ENCODE measurements around the gene CEP83. TPM values are rescaled to one million over a fixed set of nuclear protein-coding genes. Genes with fewer than 3 reads are reported as not detected.

The CEP83 gene
- total and polyA plus RNA-seq, 4 experiments from 2014 or later: 3.6 to 14.8 (median 8.9) TPM

DNA sequence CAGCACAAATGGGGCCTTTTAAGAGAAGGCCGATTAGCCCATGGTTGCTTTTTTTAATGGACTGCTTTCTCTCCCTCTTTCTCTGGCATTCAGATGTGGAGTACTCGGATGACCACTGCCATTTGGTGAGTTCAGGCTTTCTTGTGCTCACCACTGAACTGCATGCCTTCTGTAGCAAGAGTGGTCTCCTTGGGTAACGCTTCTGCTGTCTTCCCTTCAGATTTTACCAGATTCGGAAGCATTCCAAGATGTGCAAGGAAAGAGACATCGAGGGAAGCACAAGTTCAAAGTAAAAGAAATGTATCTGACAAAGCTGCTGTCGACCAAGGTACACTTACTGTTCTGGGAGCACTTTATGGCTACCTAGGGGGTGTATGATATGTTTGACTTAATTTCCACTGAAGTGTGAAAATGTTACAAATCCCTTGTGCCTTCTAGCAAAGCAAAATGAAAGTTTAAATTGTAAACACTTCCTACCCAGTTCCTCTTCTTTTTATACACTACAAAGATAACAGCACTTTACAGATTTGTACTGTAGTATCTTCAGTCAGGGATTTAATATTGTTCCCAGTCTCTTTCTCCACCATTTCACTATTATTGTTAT is 162.5 kb downstream of the CEP83 start:
- no peak overlapping the region for H3K4me3 ChIP-seq (ENCODE audit: low read length in 2 of 2)
- no peaks in the 10 kb centered on the region for H3K9me3 Mint-ChIP-seq

DNA sequence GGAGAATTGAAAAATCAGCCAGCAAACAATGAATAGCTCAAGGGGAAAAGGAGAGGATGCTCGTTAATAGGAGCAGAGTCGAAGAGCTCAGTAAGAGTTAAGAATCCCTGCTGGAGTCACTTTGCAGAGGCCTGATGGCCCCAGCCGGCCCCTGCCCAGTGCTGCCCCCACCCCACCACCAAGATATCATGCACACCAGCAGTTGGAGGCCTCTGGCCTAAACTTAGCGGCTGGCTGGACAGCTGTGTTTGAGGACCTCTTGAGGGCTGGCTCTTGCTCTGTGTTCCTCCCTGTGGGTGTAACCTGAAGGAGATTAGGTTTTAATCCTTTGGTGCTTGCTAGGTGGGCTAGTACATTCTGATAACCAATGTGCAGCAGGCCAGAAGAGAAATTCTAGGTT is 169.3 kb downstream of the CEP83 start:
- peaks cover 13% of the 10 kb centered on the region for H3K36me3 ChIP-seq (ENCODE audit: insufficient read depth, low read length)
- Mint-ChIP-seq H3K4me1 (peaks cover 0 to 4% (median 0%) of the 10 kb centered on the region in 4 donors), H3K9me3 (no peaks in the 10 kb centered on the region), H3K27ac (no peak overlapping the region), H3K36me3 (peaks cover 42 to 63% of the 10 kb centered on the region in 2 donors), H3K27me3 (no peaks in the 10 kb centered on the region), H3K4me3 (no peak overlapping the region)
- CTCF ChIA-PET (ENCODE audit: partially characterized antibody): interaction anchor here (0.7 to 1.2 kb wide), 3 partner anchors 16 to 156 kb away, joined by 3 to 4 read pairs (median 3); no protein-coding TSS in a partner anchor
- intact Hi-C loops (cut with micrococcal nuclease): no loop called here
- H3K4me3 ChIP-seq (ENCODE audit: low read length in 2 of 2): no peak overlapping the region
- H3K9me3 ChIP-seq (ENCODE audit: control insufficient read depth in 1 of 2, low read length in 2 of 2): no peaks in the 10 kb centered on the region
- H3K27ac ChIP-seq (ENCODE audit: low read depth, low read length): no peak overlapping the region
- no peak for DNase-seq
- POLR2A ChIA-PET (ENCODE audit: partially characterized antibody): interaction anchor here (0.9 kb wide), 1 partner anchor 28 kb away, joined by 3 read pairs; no protein-coding TSS in a partner anchor
- no peaks in the 10 kb centered on the region for H3K27me3 ChIP-seq (ENCODE audit: insufficient read depth, low read length)
- H3K4me1 ChIP-seq (ENCODE audit: insufficient read depth, low read length): no peaks in the 10 kb centered on the region

More for the DNA sequence above, 162.5 kb downstream of the CEP83 start:
- H3K27me3 Mint-ChIP-seq: no peaks in the 10 kb centered on the region
- DNase-seq: no peak
- Histone ChIP-seq H3K36me3 (ENCODE audit: insufficient read depth, low read length) (peaks cover 16% of the 10 kb centered on the region), H3K9me3 (ENCODE audit: control insufficient read depth in 1 of 2, low read length in 2 of 2) (no peaks in the 10 kb centered on the region), H3K27ac (ENCODE audit: low read depth, low read length) (no peak overlapping the region), H3K27me3 (ENCODE audit: insufficient read depth, low read length) (no peaks in the 10 kb centered on the region), H3K4me1 (ENCODE audit: insufficient read depth, low read length) (no peaks in the 10 kb centered on the region)
- ChIA-PET POLR2A (ENCODE audit: partially characterized antibody) (no interaction called here), CTCF (ENCODE audit: partially characterized antibody) (no interaction called here)
- intact Hi-C loops (cut with micrococcal nuclease): no loop called here
- no peak overlapping the region for H3K4me3 Mint-ChIP-seq
- peaks cover 0 to 2% (median 0%) of the 10 kb centered on the region in 4 donors for H3K4me1 Mint-ChIP-seq
- H3K27ac Mint-ChIP-seq: peak overlapping the region in 2 of 7 donors; percentile 75 to 79
- H3K36me3 Mint-ChIP-seq: peaks cover 65 to 75% of the 10 kb centered on the region in 2 donors

DNA sequence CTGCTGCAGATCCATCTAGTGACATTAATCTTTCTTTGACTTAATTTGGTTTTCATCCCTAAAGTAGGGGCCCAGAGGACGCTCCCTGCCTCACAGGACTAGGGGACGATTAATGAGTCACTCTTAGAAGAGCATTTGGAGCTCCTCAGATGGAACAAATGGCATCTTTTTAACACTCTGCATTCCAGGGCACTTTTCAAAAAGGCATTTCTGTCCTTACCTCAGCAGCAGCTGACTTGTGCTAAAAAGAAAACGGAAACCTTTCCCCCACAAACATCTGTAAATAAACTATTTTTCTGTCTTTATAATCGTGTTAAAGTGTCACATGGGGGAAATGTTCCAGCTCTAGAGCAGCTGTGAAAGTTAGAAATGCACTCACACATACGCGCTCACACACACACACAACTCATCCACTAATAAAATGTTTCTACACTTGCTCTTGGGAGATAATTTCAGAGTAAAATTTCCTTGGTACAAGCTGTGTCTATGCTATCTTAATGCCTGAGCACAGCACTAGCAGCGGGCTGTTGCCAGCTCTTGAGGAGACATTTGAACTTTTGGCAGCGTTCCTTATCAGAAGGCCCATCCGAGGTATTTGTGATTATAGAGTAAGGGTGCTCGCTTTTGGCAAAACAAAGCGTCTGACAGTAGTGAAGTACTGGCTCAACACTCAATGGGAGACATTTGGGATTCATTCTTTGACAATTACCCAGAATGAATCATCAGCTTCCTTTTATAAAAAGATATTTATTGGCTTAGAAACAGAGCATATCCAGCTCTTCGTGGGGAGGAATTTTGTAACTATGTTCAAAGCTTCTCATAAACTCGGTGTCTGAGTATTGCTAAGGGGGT is 170.0 kb downstream of the CEP83 start:
- Mint-ChIP-seq H3K4me3 (no peak overlapping the region), H3K4me1 (peaks cover 2 to 6% (median 3%) of the 10 kb centered on the region in 4 donors), H3K27me3 (no peaks in the 10 kb centered on the region), H3K9me3 (no peaks in the 10 kb centered on the region), H3K27ac (no peak overlapping the region), H3K36me3 (peaks cover 42 to 60% of the 10 kb centered on the region in 2 donors)
- no peak overlapping the region for H3K4me3 ChIP-seq (ENCODE audit: low read length in 2 of 2)
- no peaks in the 10 kb centered on the region for H3K4me1 ChIP-seq (ENCODE audit: insufficient read depth, low read length)
- DNase-seq: no peak
- ChIA-PET POLR2A (ENCODE audit: partially characterized antibody) (interaction anchor here (0.9 to 1.0 kb wide), 2 partner anchors 27 kb away, joined by 3 read pairs; no protein-coding TSS in a partner anchor), CTCF (ENCODE audit: partially characterized antibody) (interaction anchor here (0.7 to 1.2 kb wide), 3 partner anchors 16 to 155 kb away, joined by 3 to 4 read pairs (median 3); no protein-coding TSS in a partner anchor)
- no peaks in the 10 kb centered on the region for H3K27me3 ChIP-seq (ENCODE audit: insufficient read depth, low read length)
- intact Hi-C loops (cut with micrococcal nuclease): no loop called here
- no peaks in the 10 kb centered on the region for H3K9me3 ChIP-seq (ENCODE audit: control insufficient read depth in 1 of 2, low read length in 2 of 2)
- H3K36me3 ChIP-seq (ENCODE audit: insufficient read depth, low read length): peaks cover 7% of the 10 kb centered on the region
- no peak overlapping the region for H3K27ac ChIP-seq (ENCODE audit: low read depth, low read length)

DNA sequence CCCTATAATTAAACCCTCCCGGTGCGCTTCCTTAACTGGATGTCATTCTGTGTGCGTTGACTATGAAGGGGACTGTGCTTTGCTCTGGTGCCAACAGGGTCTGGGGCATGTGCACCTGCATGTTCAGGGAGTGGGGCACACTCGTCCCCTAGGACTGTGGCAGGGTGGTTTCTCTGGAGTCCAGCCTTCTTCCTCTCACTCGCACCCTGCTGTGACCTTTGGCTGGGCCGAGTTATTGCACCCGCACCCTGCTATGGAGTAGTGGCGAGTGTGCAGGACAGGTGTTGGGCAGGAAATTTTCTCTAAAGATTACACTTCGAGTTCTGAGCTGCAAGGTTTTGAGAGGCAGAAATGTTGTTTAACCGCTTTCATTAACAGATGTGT is 172.4 kb downstream of the CEP83 start:
- H3K36me3 Mint-ChIP-seq: peaks cover 49 to 63% of the 10 kb centered on the region in 2 donors
- peak overlapping the region in 1 of 7 donors; percentile 57 for H3K27ac Mint-ChIP-seq
- H3K4me3 Mint-ChIP-seq: no peak overlapping the region
- Histone ChIP-seq H3K27ac (ENCODE audit: low read depth, low read length) (no peak overlapping the region), H3K4me3 (ENCODE audit: low read length in 2 of 2) (no peak overlapping the region), H3K36me3 (ENCODE audit: insufficient read depth, low read length) (peaks cover 7% of the 10 kb centered on the region), H3K27me3 (ENCODE audit: insufficient read depth, low read length) (no peaks in the 10 kb centered on the region), H3K4me1 (ENCODE audit: insufficient read depth, low read length) (peaks cover 21% of the 10 kb centered on the region), H3K9me3 (ENCODE audit: control insufficient read depth in 1 of 2, low read length in 2 of 2) (no peaks in the 10 kb centered on the region)
- DNase-seq: no peak
- intact Hi-C loops (cut with micrococcal nuclease): no loop called here
- no peaks in the 10 kb centered on the region for H3K27me3 Mint-ChIP-seq
- H3K4me1 Mint-ChIP-seq: peaks cover 21 to 30% (median 24%) of the 10 kb centered on the region in 4 donors
- POLR2A ChIA-PET (ENCODE audit: partially characterized antibody): no interaction called here
- no peaks in the 10 kb centered on the region for H3K9me3 Mint-ChIP-seq
- CTCF ChIA-PET (ENCODE audit: partially characterized antibody): interaction anchor here (1.0 kb wide), 1 partner anchor 52 kb away, joined by 3 read pairs; no protein-coding TSS in a partner anchor

DNA sequence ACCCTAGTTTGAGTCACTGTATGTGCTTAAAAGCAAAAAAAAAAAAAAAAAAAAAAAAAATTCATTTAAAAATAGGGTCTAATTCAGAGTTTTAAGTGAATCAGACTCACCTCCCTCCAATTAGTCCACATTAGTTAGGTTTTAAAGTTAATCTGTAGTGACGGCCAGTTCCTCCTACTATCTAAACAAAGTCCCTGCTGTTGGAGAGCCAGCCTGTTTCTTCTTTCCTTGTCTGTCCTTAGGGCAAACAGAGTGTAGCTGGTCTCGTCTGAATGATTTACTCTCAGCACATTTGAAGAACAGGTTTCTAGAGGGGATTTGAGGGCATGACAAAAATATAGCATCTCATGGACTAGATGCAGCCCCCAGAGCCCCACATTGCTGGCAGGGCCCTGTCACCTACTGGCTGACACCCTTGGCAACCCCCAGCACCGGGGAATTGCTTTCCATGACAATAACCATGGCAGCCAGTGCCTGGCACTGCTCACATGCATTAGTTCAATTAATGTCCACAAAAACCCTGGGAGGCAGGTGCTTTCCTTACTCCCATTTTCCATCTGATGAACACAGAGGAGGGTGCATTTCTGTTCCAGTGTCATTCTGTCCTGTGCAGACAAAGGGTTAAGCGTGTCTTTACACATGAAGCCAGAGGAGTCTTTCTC is 173.0 kb downstream of the CEP83 start:
- no peaks in the 10 kb centered on the region for H3K27me3 Mint-ChIP-seq
- H3K4me1 ChIP-seq (ENCODE audit: insufficient read depth, low read length): peaks cover 26% of the 10 kb centered on the region
- intact Hi-C loops (cut with micrococcal nuclease): no loop called here
- peaks cover 45 to 63% of the 10 kb centered on the region in 2 donors for H3K36me3 Mint-ChIP-seq
- no peak for DNase-seq
- H3K4me1 Mint-ChIP-seq: peaks cover 26 to 35% (median 29%) of the 10 kb centered on the region in 4 donors
- ChIA-PET POLR2A (ENCODE audit: partially characterized antibody) (no interaction called here), CTCF (ENCODE audit: partially characterized antibody) (interaction anchor here (1.0 kb wide), 1 partner anchor 52 kb away, joined by 3 read pairs; no protein-coding TSS in a partner anchor)
- peak overlapping the region in 1 of 7 donors; percentile 57 for H3K27ac Mint-ChIP-seq
- H3K27ac ChIP-seq (ENCODE audit: low read depth, low read length): no peak overlapping the region
- H3K9me3 Mint-ChIP-seq: no peaks in the 10 kb centered on the region
- H3K9me3 ChIP-seq (ENCODE audit: control insufficient read depth in 1 of 2, low read length in 2 of 2): no peaks in the 10 kb centered on the region
- H3K27me3 ChIP-seq (ENCODE audit: insufficient read depth, low read length): no peaks in the 10 kb centered on the region
- H3K4me3 Mint-ChIP-seq: no peak overlapping the region
- peaks cover 7% of the 10 kb centered on the region for H3K36me3 ChIP-seq (ENCODE audit: insufficient read depth, low read length)
- no peak overlapping the region for H3K4me3 ChIP-seq (ENCODE audit: low read length in 2 of 2)

DNA sequence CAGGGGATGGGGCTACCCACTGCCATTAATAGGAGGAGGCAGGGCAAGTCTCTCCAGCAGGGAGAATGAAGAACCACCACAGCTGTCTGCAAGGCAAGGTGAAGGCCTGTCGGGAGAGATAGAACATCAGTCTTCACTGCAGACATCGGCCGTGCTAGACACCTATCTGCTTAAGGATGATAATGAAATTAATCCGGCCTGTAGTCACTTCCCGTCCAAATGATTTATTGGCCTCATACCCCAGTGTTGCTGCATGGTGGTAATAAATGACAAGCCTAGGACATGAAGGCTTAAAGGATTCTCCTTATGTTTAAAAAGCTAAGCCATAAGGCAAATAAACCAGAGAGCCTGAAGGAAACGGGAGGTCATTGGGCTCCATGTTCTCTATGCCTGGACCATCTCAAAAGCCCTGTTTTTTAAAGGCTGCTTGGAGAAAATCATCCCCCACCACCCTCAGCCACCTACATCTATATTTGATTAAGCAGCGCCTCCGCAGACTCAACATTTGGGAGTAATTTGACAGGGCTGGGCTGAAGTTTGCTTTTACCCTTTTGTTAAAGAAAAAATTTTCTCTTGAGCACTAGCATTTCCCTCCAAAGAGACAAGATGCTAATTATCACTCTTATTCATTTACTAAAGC is 173.6 kb downstream of the CEP83 start:
- Histone ChIP-seq H3K4me3 (ENCODE audit: low read length in 2 of 2) (no peak overlapping the region), H3K27ac (ENCODE audit: low read depth, low read length) (no peak overlapping the region), H3K36me3 (ENCODE audit: insufficient read depth, low read length) (peaks cover 7% of the 10 kb centered on the region), H3K4me1 (ENCODE audit: insufficient read depth, low read length) (peaks cover 27% of the 10 kb centered on the region), H3K9me3 (ENCODE audit: control insufficient read depth in 1 of 2, low read length in 2 of 2) (no peaks in the 10 kb centered on the region), H3K27me3 (ENCODE audit: insufficient read depth, low read length) (no peaks in the 10 kb centered on the region)
- Mint-ChIP-seq H3K27ac (peak overlapping the region in 1 of 7 donors; percentile 10), H3K4me3 (no peak overlapping the region), H3K4me1 (peaks cover 28 to 38% (median 31%) of the 10 kb centered on the region in 4 donors), H3K36me3 (peaks cover 44 to 59% of the 10 kb centered on the region in 2 donors), H3K27me3 (no peaks in the 10 kb centered on the region), H3K9me3 (no peaks in the 10 kb centered on the region)
- DNase-seq: no peak
- intact Hi-C loops (cut with micrococcal nuclease): no loop called here
- ChIA-PET CTCF (ENCODE audit: partially characterized antibody) (no interaction called here), POLR2A (ENCODE audit: partially characterized antibody) (interaction anchor here (1.4 kb wide), 1 partner anchor 138 kb away, joined by 4 read pairs; the partner anchor contains the start of gene PLXNC1)
